Ascending aorta (tissue), 2 donors: ENCODE measurements around the gene MEN1. TPM values are rescaled to one million over a fixed set of nuclear protein-coding genes. Genes with fewer than 3 reads are reported as not detected.

Experiments used
- DNase-seq, 2 donors: peaks; one replicate each; pipeline ENCODE4 v3.0.0-alpha.2; 2019; ENCODE audit warnings: low spot score in 2 of 2
- H3K27ac ChIP-seq, 2 donors: fragments of 200-600 bp; sonication (generic); one replicate each; pipeline ENCODE4 v1.5.1; 2016 to 2017; ENCODE audit warnings: mild to moderate bottlenecking in 1 of 2
- H3K27me3 ChIP-seq: fragments of 200-600 bp; sonication (generic); one replicate; pipeline ENCODE4 v1.5.1; 2017
- H3K36me3 ChIP-seq, 2 donors: fragments of 200-600 bp; sonication (generic); one replicate each; pipeline ENCODE4 v1.5.1; 2016
- H3K4me1 ChIP-seq, 2 donors: fragments of 200-600 bp; sonication (generic); one replicate each; pipeline ENCODE4 v1.5.1; 2016 to 2017; ENCODE audit warnings: mild to moderate bottlenecking in 1 of 2
- H3K4me3 ChIP-seq, 2 donors: fragments of 200-600 bp; sonication (generic); one replicate each; pipeline ENCODE4 v1.5.1; 2016 to 2017; ENCODE audit warnings: mild to moderate bottlenecking in 1 of 2
- H3K9me3 ChIP-seq, 2 donors: fragments of 200-600 bp; sonication (generic); one replicate each; pipeline ENCODE4 v1.5.1; 2016
- CTCF ChIP-seq, 3 experiments: fragments of 200-600 bp in 2 of 3; fragments of 450-650 bp in 1 of 3; sonication (generic) in 2 of 3; IDR thresholded peaks; one replicate each; pipeline ENCODE4 v1.5.1; 2016 to 2019; ENCODE audit warnings: antibody characterized with exemption in 3 of 3, mild to moderate bottlenecking in 1 of 3, moderate library complexity in 1 of 3
- intact Hi-C: fragments of 100-400 bp; cut with DNase I; formaldehyde crosslinking; loops from one replicate; pipeline ENCODE4 v1.15.1; 2023
- total RNA-seq: library from RNA; depleted of rRNA; stranded (reverse); fragments of >200 nt; gene quantifications from one replicate; pipeline ENCODE4 v1.1.0, GENCODE V29; 2016

Gene MEN1
- total RNA-seq, 1 donor from 2014 or later = 36.6 TPM

DNA sequence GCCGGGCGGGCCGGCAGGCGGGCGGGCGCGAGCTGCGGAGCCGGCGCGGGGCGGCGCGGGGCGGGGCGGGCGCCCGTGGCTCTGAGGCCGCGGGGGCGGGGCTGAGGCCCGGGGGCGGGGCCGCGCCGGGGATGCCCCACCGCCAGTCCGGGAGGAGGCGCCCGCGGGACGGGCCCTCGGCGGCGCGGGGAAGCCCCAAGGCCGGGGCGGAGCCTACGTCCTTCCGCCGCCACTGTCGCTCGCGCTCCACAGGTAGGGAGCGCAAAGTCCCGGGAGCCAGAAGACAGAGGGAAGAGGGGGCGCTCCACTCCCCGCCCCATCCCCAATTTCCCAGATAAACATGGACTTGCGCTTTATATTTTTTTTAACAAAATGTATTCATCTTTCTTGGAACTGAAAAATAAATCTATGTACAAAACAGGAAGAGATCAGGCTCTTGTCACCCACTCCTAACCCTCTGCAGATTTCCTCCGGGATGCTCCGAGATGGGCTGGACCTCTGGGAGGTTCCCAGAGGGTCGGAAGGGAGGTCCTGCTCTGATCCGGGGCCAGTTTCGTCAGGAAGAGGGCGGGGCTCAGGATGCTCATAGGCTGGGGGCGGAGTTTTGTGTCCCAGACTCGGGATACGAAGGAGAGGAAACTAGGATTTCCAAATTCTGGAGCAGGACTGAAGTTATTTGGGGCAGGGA lies 7.0 kb downstream of the MEN1 start, which contains the start of gene MAP4K2:
Gene MAP4K2 (minus strand): TSS at position 57 of the 688 bp plus-strand sequence. CDS start 65 bp downstream, outside the sequence.
- intact Hi-C loops = loop anchor here (1.0 to 10.0 kb wide), 3 partner anchors 24 to 281 kb away; partner anchors contain the start of genes CDCA5 and ZFPL1
- Histone ChIP-seq H3K27me3 (no peaks in the 10 kb centered on the region), H3K4me1 (peaks cover 8 to 18% of the 10 kb centered on the region in 2 donors), H3K27ac (peak within 1 kb of the TSS; percentile 91 to 94), H3K9me3 (no peaks in the 10 kb centered on the region), H3K36me3 (peaks cover 8 to 29% of the 10 kb centered on the region in 2 donors), H3K4me3 (peak within 1 kb of the TSS; percentile 65 to 80)
- TF ChIP-seq CTCF (IDR thresholded peaks at IDR 0.05) = peak in 1 of 3 experiments; percentile 15
- peak; percentile 51 to 95 for DNase-seq

DNA sequence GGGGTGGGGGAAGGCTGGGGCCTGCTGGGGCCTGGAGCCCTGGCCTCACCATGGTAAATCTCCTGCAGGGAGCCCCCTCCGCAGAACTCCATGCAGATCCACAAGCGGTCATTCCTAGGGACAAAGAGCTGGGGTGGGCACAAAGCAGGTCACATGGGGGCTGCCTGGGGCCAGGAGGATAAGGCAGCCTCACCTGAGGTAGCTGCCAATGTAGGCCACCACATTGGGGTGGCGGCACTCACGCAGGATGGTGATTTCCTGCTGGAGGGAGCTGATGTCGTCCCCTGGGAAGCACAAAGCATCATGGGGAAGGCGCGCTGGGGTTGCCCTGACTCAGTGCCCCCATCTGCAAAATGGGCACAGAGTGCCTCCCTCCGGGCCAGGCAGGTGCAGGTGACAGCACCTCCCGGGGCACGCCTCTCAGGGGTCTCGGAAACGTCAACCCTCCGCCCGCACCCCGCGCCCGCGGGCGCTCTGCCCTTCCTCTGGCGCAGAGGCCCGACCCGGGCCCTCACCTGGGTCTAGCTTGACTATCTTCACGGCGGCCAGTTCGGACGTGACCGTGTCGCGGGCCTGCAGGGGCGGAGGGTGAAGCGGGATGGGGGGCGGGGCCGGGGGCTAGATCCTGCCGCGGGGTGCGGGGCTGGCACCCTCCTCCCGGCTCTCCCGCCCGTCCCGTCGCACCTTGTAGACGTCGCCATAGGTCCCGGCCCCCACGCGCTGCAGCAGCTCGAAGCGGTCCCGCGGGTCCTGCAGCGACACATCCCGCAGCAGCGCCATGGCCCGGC lies 7.8 kb downstream of the MEN1 start:
- no peaks in the 10 kb centered on the region for H3K27me3 ChIP-seq
- intact Hi-C loops = loop anchor here (1.0 to 10.0 kb wide), 3 partner anchors 23 to 282 kb away; partner anchors contain the start of genes CDCA5 and ZFPL1
- TF ChIP-seq CTCF (IDR thresholded peaks at IDR 0.05) = no peak
- no peaks in the 10 kb centered on the region for H3K9me3 ChIP-seq
- H3K27ac ChIP-seq = peak overlapping the region; percentile 73 to 76
- peaks cover 8 to 18% of the 10 kb centered on the region in 2 donors for H3K4me1 ChIP-seq
- H3K4me3 ChIP-seq = peak overlapping the region; percentile 65 to 80
- H3K36me3 ChIP-seq = peaks cover 7 to 28% of the 10 kb centered on the region in 2 donors
- no peak for DNase-seq

GRCh38 chr11:64801561-64802369 lies 8.6 kb downstream of the MEN1 start:
- H3K9me3 ChIP-seq = no peaks in the 10 kb centered on the region
- peaks cover 8 to 18% of the 10 kb centered on the region in 2 donors for H3K4me1 ChIP-seq
- no peak for DNase-seq
- peaks cover 5 to 28% of the 10 kb centered on the region in 2 donors for H3K36me3 ChIP-seq
- peak overlapping the region in 1 of 2 donors; percentile 65 for H3K4me3 ChIP-seq
- peak overlapping the region; percentile 73 to 76 for H3K27ac ChIP-seq
- TF ChIP-seq CTCF (IDR thresholded peaks at IDR 0.05) = no peak
- intact Hi-C loops = loop anchor here (2.0 to 10.0 kb wide), 2 partner anchors 59 to 283 kb away; partner anchors contain the start of genes CDCA5 and ZFPL1
- H3K27me3 ChIP-seq = no peaks in the 10 kb centered on the region

- no peak overlapping the region for H3K4me3 ChIP-seq
- DNase-seq = no peak
- no peaks in the 10 kb centered on the region for H3K9me3 ChIP-seq
- no peaks in the 10 kb centered on the region for H3K27me3 ChIP-seq
- H3K4me1 ChIP-seq = peaks cover 8 to 18% of the 10 kb centered on the region in 2 donors
- peak overlapping the region; percentile 73 to 76 for H3K27ac ChIP-seq
- H3K36me3 ChIP-seq = peaks cover 11 to 30% of the 10 kb centered on the region in 2 donors
- intact Hi-C loops = loop anchor here (10.0 kb wide), 1 partner anchor 284 kb away; the partner anchor contains the start of genes CDCA5 and ZFPL1
- TF ChIP-seq CTCF (IDR thresholded peaks at IDR 0.05) = no peak
Observed at GRCh38 chr11:64801158-64801464, 9.2 kb downstream of the MEN1 start.
